Nephron (organoid): ENCODE measurements around the gene ABCB9.

Experiments
- H3K27ac Mint-ChIP-seq, 3 experiments: 2 replicates each; pipeline ENCODE4 v1.8.0; 2020; ENCODE audit warnings: mixed read lengths in 3 of 3, mild to moderate bottlenecking in 2 of 3, moderate library complexity in 1 of 3
- H3K27me3 Mint-ChIP-seq: 2 replicates; pipeline ENCODE4 v1.8.0; 2021; ENCODE audit warnings: low read depth, mild to moderate bottlenecking, moderate library complexity, mixed read lengths
- H3K36me3 Mint-ChIP-seq: 2 replicates; pipeline ENCODE4 v1.8.0; 2020; ENCODE audit warnings: low read depth, mixed read lengths
- H3K4me1 Mint-ChIP-seq: 2 replicates; pipeline ENCODE4 v1.8.0; 2020; ENCODE audit warnings: mixed read lengths
- H3K4me3 Mint-ChIP-seq, 3 experiments: 2 replicates each; pipeline ENCODE4 v1.8.0; 2020; ENCODE audit warnings: mild to moderate bottlenecking in 3 of 3, mixed read lengths in 3 of 3, moderate library complexity in 2 of 3
- H3K9me3 Mint-ChIP-seq: 2 replicates; pipeline ENCODE4 v1.8.0; 2020; ENCODE audit warnings: mixed read lengths
- CTCF ChIP-seq, 3 experiments: fragments of 200-600 bp; sonication (generic); IDR thresholded peaks; one replicate each; pipeline ENCODE4 v1.5.0; 2021; ENCODE audit warnings: antibody characterized with exemption in 3 of 3; ENCODE audit not compliant: unreplicated experiment in 3 of 3

The ABCB9 gene

DNA sequence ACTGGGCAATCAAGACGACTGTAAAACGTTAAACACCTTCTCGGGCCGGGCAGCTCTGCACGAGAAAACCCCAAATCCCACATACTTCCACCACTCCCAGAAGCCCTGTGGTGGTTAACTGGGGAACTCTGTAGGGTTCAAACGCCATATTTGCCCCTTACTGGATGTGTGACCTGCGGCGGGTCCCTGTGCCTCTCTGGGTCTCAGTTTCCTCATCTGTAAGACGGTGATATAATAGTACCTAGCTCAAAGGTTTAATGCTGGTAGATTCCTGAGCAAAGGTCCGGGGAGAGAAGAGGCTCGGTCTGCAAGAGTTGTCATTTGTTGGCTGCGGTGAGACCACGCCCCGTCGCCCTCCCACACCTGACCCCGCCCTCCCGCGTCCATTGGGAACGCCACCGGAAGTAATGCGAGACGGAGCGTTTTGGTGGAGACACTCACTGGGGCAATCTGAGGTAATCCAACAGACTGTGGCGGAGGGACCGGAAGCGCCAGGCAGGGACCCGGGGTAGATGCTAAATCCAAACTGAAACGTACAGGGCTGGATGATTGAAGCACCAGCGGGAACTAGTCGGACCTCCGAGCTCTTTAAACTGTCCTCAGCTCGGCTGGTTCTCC lies 8.1 kb upstream of the ABCB9 start:
- Mint-ChIP-seq H3K36me3 (no peaks in the 10 kb centered on the region), H3K4me1 (peaks cover 26% of the 10 kb centered on the region), H3K4me3 (peak overlapping the region; percentile 97 to 99 (median 99)), H3K27ac (peak overlapping the region; percentile 98 to 99 (median 99)), H3K9me3 (no peaks in the 10 kb centered on the region), H3K27me3 (no peaks in the 10 kb centered on the region)
- no peak for TF ChIP-seq CTCF (IDR thresholded peaks at IDR 0.05; ENCODE audit: unreplicated experiment in 3 of 3)

DNA sequence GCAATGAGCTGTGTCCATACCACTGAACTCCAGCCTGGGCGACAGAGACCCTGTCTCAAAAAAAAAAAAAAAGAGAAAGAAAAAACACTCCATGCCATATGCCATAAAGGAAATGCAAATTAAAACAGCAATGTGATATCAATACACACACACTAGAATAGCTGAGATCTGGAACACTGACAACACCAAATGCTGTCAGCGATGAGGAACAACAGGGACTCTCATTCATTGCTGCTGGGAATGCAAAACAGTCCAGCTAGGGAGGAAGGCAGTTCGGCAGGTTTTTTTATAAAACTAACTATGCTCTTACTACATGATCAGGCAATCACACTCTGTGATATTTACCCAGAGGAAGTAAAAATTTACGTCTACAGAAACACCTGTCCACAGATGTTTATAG lies 3.4 kb upstream of the ABCB9 start:
- Mint-ChIP-seq H3K27ac (peak overlapping the region in 1 of 3 experiments; percentile 69), H3K4me1 (peaks cover 23% of the 10 kb centered on the region), H3K9me3 (no peaks in the 10 kb centered on the region), H3K4me3 (peak overlapping the region in 2 of 3 experiments; percentile 47 to 61), H3K27me3 (no peaks in the 10 kb centered on the region), H3K36me3 (no peaks in the 10 kb centered on the region)
- TF ChIP-seq CTCF (IDR thresholded peaks at IDR 0.05; ENCODE audit: unreplicated experiment in 3 of 3): no peak

DNA sequence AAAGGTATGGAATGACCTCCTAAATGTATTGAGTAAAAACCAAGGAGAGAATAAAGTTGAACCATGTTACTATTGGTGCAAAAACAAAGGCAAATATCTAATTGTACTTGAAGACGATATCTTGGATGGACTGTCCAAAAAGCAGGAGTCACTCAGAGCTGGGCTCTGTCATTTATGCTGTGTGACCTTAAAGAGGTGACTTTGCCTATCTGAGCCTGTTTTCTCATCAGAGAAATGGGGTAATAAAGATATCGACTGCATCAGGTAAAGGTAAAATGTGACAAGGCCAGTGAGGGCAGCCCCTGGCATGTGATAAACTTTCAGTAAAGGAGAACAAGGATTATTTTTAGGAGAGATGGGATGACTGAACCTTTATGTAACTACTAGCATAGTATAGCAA lies 1.8 kb upstream of the ABCB9 start:
- Mint-ChIP-seq H3K4me3 (peak overlapping the region in 1 of 3 experiments; percentile 43), H3K9me3 (no peaks in the 10 kb centered on the region), H3K4me1 (peaks cover 30% of the 10 kb centered on the region), H3K27me3 (no peaks in the 10 kb centered on the region), H3K36me3 (no peaks in the 10 kb centered on the region), H3K27ac (no peak overlapping the region)
- no peak for TF ChIP-seq CTCF (IDR thresholded peaks at IDR 0.05; ENCODE audit: unreplicated experiment in 3 of 3)

- Mint-ChIP-seq H3K27ac (no peak overlapping the region), H3K4me1 (peaks cover 38% of the 10 kb centered on the region), H3K27me3 (no peaks in the 10 kb centered on the region), H3K4me3 (peak overlapping the region; percentile 60 to 66 (median 65)), H3K36me3 (no peaks in the 10 kb centered on the region), H3K9me3 (no peaks in the 10 kb centered on the region)
- no peak for TF ChIP-seq CTCF (IDR thresholded peaks at IDR 0.05; ENCODE audit: unreplicated experiment in 3 of 3)
Observed at GRCh38 chr12:122966743-122967550, 684 bp upstream of the ABCB9 start.

GRCh38 chr12:122965321-122965751 lies 927 bp downstream of the ABCB9 start:
- no peaks in the 10 kb centered on the region for H3K27me3 Mint-ChIP-seq
- H3K27ac Mint-ChIP-seq: no peak overlapping the region
- no peak for TF ChIP-seq CTCF (IDR thresholded peaks at IDR 0.05; ENCODE audit: unreplicated experiment in 3 of 3)

More at GRCh38 chr12:122965321-122965751, 927 bp downstream of the ABCB9 start:
- Mint-ChIP-seq H3K9me3 (no peaks in the 10 kb centered on the region), H3K4me3 (peak overlapping the region; percentile 77 to 87 (median 80)), H3K36me3 (no peaks in the 10 kb centered on the region), H3K4me1 (peaks cover 47% of the 10 kb centered on the region)
